Smooth muscle cell (in vitro differentiated cells): ENCODE measurements around the gene PPP6R2. TPM values are rescaled to one million over a fixed set of nuclear protein-coding genes. Genes with fewer than 3 reads are reported as not detected.

Experiments used
- DNase-seq: peaks from one replicate; lab custom pipeline; 2025; ENCODE audit not compliant: unreplicated experiment; lab: John Stamatoyannopoulos, UW
- H2AFZ ChIP-seq: fragments of 200-600 bp; sonication (generic); 2 replicates; pipeline ENCODE4 v1.6.0; 2016; ENCODE audit warnings: antibody characterized with exemption, low read depth, mild to moderate bottlenecking
- H3F3A ChIP-seq: fragments of 200-600 bp; sonication (generic); 2 replicates; pipeline ENCODE4 v1.6.0; 2017; ENCODE audit warnings: antibody characterized with exemption, low read depth
- H3K27ac ChIP-seq: fragments of 200-600 bp; sonication (generic); 2 replicates; pipeline ENCODE4 v1.5.1; 2016; ENCODE audit warnings: low read depth, mild to moderate bottlenecking
- H3K27me3 ChIP-seq: fragments of 200-600 bp; sonication (generic); 2 replicates; pipeline ENCODE4 v1.6.1; 2016; ENCODE audit warnings: low read depth, mild to moderate bottlenecking
- H3K36me3 ChIP-seq: fragments of 200-600 bp; sonication (generic); 2 replicates; pipeline ENCODE4 v1.5.1; 2016; ENCODE audit warnings: low read depth
- H3K4me1 ChIP-seq: fragments of 200-600 bp; sonication (generic); 2 replicates; pipeline ENCODE4 v1.5.1; 2016; ENCODE audit warnings: low read depth
- H3K4me2 ChIP-seq: fragments of 200-600 bp; sonication (generic); 2 replicates; pipeline ENCODE4 v1.6.0; 2016; ENCODE audit warnings: mild to moderate bottlenecking
- H3K4me3 ChIP-seq: fragments of 200-600 bp; sonication (generic); 2 replicates; pipeline ENCODE4 v1.5.1; 2016; ENCODE audit warnings: mild to moderate bottlenecking
- H3K79me2 ChIP-seq: fragments of 200-600 bp; sonication (generic); 2 replicates; pipeline ENCODE4 v1.6.0; 2016; ENCODE audit warnings: low read depth, mild to moderate bottlenecking
- H3K9ac ChIP-seq: fragments of 200-600 bp; sonication (generic); 2 replicates; pipeline ENCODE4 v1.6.0; 2016; ENCODE audit warnings: low read depth
- H3K9me3 ChIP-seq: fragments of 200-600 bp; sonication (generic); replicated peaks from 2 replicates; pipeline ENCODE4 v1.5.1; 2016; ENCODE audit warnings: low read depth
- H4K20me1 ChIP-seq: fragments of 200-600 bp; sonication (generic); 2 replicates; pipeline ENCODE4 v1.6.0; 2016; ENCODE audit warnings: low read depth
- WGBS: methylation state at CpG from one replicate; pipeline ENCODE4 v1.1.7; 2016; ENCODE audit warnings: low lambda C conversion rate; 5-methylcytosine and 5-hydroxymethylcytosine counted together
- polyA plus RNA-seq: library from polyadenylated mRNA; unstranded; fragments of >200 nt; fragmentation: Nextera tagmentation; extraction: Ambion mirVana; gene quantifications from 2 replicates; pipeline ENCODE4 v1.2.1, GENCODE V29; 2016
- total RNA-seq: library from RNA; depleted of rRNA; stranded (reverse); fragments of >200 nt; gene quantifications from 2 replicates; pipeline ENCODE4 v1.2.3, GENCODE V29; 2014
- TF ChIP-seq, protein P1 (sequence below): fragments of 200-600 bp; sonication (generic); IDR thresholded peaks from 2 replicates; pipeline ENCODE4 v1.5.1; 2017; ENCODE audit warnings: borderline replicate concordance, mild to moderate bottlenecking, antibody characterized with exemption; ENCODE audit not compliant: insufficient read depth, poor library complexity, severe bottlenecking

Gene PPP6R2
- total and polyA plus RNA-seq, 2 experiments from 2014 or later, result 24.6 to 36.3 TPM

GRCh38 chr22:50463188-50463900 lies 120.2 kb downstream of the PPP6R2 start:
- Histone ChIP-seq H4K20me1 (peaks cover 34% of the 10 kb centered on the region), H3K9me3 (no peaks in the 10 kb centered on the region), H3K4me2 (no peak overlapping the region), H3K79me2 (peaks cover 6% of the 10 kb centered on the region), H3K27me3 (no peaks in the 10 kb centered on the region), H3K4me1 (no peaks in the 10 kb centered on the region), H2AFZ (no peak overlapping the region), H3K36me3 (no peaks in the 10 kb centered on the region), H3F3A (no peaks in the 10 kb centered on the region), H3K4me3 (no peak overlapping the region), H3K27ac (no peak overlapping the region), H3K9ac (no peak overlapping the region)
- TF ChIP-seq, protein P1, sequence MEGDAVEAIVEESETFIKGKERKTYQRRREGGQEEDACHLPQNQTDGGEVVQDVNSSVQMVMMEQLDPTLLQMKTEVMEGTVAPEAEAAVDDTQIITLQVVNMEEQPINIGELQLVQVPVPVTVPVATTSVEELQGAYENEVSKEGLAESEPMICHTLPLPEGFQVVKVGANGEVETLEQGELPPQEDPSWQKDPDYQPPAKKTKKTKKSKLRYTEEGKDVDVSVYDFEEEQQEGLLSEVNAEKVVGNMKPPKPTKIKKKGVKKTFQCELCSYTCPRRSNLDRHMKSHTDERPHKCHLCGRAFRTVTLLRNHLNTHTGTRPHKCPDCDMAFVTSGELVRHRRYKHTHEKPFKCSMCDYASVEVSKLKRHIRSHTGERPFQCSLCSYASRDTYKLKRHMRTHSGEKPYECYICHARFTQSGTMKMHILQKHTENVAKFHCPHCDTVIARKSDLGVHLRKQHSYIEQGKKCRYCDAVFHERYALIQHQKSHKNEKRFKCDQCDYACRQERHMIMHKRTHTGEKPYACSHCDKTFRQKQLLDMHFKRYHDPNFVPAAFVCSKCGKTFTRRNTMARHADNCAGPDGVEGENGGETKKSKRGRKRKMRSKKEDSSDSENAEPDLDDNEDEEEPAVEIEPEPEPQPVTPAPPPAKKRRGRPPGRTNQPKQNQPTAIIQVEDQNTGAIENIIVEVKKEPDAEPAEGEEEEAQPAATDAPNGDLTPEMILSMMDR, result no peak
- no peak for DNase-seq
- WGBS, result 97% methylated on average over 27 of the region's 28 CpGs

DNA sequence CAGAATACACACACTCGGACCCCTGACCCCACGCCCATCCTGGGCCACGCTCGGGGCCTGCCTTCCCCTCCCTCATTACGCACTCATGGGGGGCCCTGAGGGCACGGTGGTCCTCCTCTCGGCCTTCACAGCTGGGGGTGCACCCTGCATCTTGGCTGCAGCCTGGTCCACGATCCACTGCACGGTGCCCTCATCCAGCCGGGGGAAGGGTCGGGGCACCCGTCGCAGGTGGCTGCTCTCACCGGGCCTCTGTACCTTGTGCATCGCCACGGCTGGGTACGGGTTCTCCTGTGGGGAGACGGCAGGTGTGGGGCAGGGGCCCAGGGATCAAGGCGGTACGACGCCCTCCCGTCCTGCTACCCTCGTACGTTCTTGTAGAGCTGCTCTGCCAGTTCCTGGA lies 121.3 kb downstream of the PPP6R2 start:
- no peaks in the 10 kb centered on the region for H3K36me3 ChIP-seq
- 97% methylated on average over 24 of the region's 24 CpGs for WGBS
- peaks cover 45% of the 10 kb centered on the region for H4K20me1 ChIP-seq
- H3K9me3 ChIP-seq, result no peaks in the 10 kb centered on the region
- no peak overlapping the region for H2AFZ ChIP-seq
- H3F3A ChIP-seq, result no peaks in the 10 kb centered on the region
- H3K4me1 ChIP-seq, result no peaks in the 10 kb centered on the region
- peaks cover 17% of the 10 kb centered on the region for H3K79me2 ChIP-seq
- H3K9ac ChIP-seq, result no peak overlapping the region
- H3K4me2 ChIP-seq, result no peak overlapping the region
- H3K4me3 ChIP-seq, result no peak overlapping the region
- TF ChIP-seq, protein P1, result no peak
- no peak overlapping the region for H3K27ac ChIP-seq
- no peak for DNase-seq
- H3K27me3 ChIP-seq, result no peaks in the 10 kb centered on the region

- H3K27me3 ChIP-seq, result no peaks in the 10 kb centered on the region
- H3K4me2 ChIP-seq, result no peak overlapping the region
- peaks cover 54% of the 10 kb centered on the region for H4K20me1 ChIP-seq
- peaks cover 6% of the 10 kb centered on the region for H3K4me1 ChIP-seq
- WGBS, result 96% methylated on average over 29 of the region's 30 CpGs
- H3K9ac ChIP-seq, result no peak overlapping the region
- no peak overlapping the region for H3K4me3 ChIP-seq
- H3K36me3 ChIP-seq, result no peaks in the 10 kb centered on the region
- no peak for DNase-seq
- H3K79me2 ChIP-seq, result peaks cover 25% of the 10 kb centered on the region
- no peak overlapping the region for H2AFZ ChIP-seq
- TF ChIP-seq, protein P1, result no peak
- H3K9me3 ChIP-seq, result no peaks in the 10 kb centered on the region
- H3F3A ChIP-seq, result no peaks in the 10 kb centered on the region
- no peak overlapping the region for H3K27ac ChIP-seq
Observed at GRCh38 chr22:50465066-50465930, 122.2 kb downstream of the PPP6R2 start.
